Prostate gland (tissue), 2 donors: ENCODE data around the gene BCL2L1. TPM values are rescaled to one million over a fixed set of nuclear protein-coding genes. Genes with fewer than 3 reads are reported as not detected.

Experiments used
- DNase-seq: peaks from one replicate; pipeline ENCODE4 v3.0.0-alpha.2; 2019; ENCODE audit warnings: low spot score
- H3K27ac ChIP-seq, 2 donors: fragments of 200-600 bp; sonication (generic); 2 replicates each; pipeline ENCODE4 v1.5.1; 2017 to 2019
- H3K27me3 ChIP-seq: fragments of 200-600 bp; sonication (generic); replicated peaks from 2 replicates; pipeline ENCODE4 v1.5.1; 2019; ENCODE audit not compliant: insufficient read depth
- H3K36me3 ChIP-seq, 2 donors: fragments of 200-600 bp; sonication (generic); 1 replicate in 1 of 2; 2 replicates in 1 of 2; pipeline versions ENCODE4 v1.5.1 to v1.8.1; 2017 to 2019
- H3K4me1 ChIP-seq: fragments of 200-600 bp; sonication (generic); replicated peaks from 2 replicates; pipeline ENCODE4 v1.5.1; 2019
- H3K4me3 ChIP-seq, 2 donors: fragments of 200-600 bp; sonication (generic); 2 replicates each; pipeline ENCODE4 v1.5.1; 2017 to 2019
- H3K9me3 ChIP-seq: fragments of 200-600 bp; sonication (generic); 2 replicates; pipeline ENCODE4 v1.5.1; 2017
- CTCF ChIP-seq, 4 experiments: fragments of 200-600 bp in 2 of 4; fragments of 450-650 bp in 2 of 4; sonication (generic) in 2 of 4; IDR thresholded peaks; 1 replicate in 3 of 4; 2 replicates in 1 of 4; pipeline ENCODE4 v1.5.1; 2016 to 2019; ENCODE audit warnings: antibody characterized with exemption in 4 of 4, mild to moderate bottlenecking in 2 of 4, moderate library complexity in 2 of 4
- POLR2A ChIP-seq: fragments of 450-650 bp; IDR thresholded peaks from one replicate; pipeline ENCODE4 v1.6.1; 2016; ENCODE audit warnings: antibody characterized with exemption, mild to moderate bottlenecking
- POLR2AphosphoS5 ChIP-seq: sonication (generic); formaldehyde crosslinking; IDR thresholded peaks from one replicate; pipeline ENCODE4 v1.6.1; 2017; ENCODE audit warnings: antibody characterized with exemption
- WGBS: methylation state at CpG from one replicate; pipeline ENCODE4 v1.1.5; 2018; 5-methylcytosine and 5-hydroxymethylcytosine counted together
- intact Hi-C: fragments of 100-400 bp; cut with DNase I; formaldehyde crosslinking; loops from one replicate; pipeline ENCODE4 v1.14.2; 2022
- total RNA-seq, 2 donors: library from RNA; depleted of rRNA; stranded (reverse); fragments of >200 nt; gene quantifications; one replicate each; pipeline ENCODE4 v1.1.0, GENCODE V29; 2016

The BCL2L1 gene
- total RNA-seq, 2 donors from 2014 or later: 127 to 155 TPM

GRCh38 chr20:31666258-31667042, 56.2 kb downstream of the BCL2L1 start:
- H3K27ac ChIP-seq: peak overlapping the region; percentile 78 to 91
- no peak for DNase-seq

GRCh38 chr20:31665753-31666152, 56.9 kb downstream of the BCL2L1 start:
- TF ChIP-seq POLR2AphosphoS5 (no peak), POLR2A (no peak), CTCF (IDR thresholded peaks at IDR 0.05) (no peak)
- peak overlapping the region; percentile 78 to 91 for H3K27ac ChIP-seq
- 96% methylated on average over 10 of the region's 10 CpGs for WGBS
- H3K4me1 ChIP-seq: peaks cover 41% of the 10 kb centered on the region
- H3K4me3 ChIP-seq: no peak overlapping the region
- intact Hi-C loops: no loop called here
- DNase-seq: no peak
- H3K9me3 ChIP-seq: no peaks in the 10 kb centered on the region
- H3K36me3 ChIP-seq: peaks cover 0 to 6% of the 10 kb centered on the region in 2 donors
- no peaks in the 10 kb centered on the region for H3K27me3 ChIP-seq

More at GRCh38 chr20:31666258-31667042, 56.2 kb downstream of the BCL2L1 start:
- Histone ChIP-seq H3K4me1 (peaks cover 47% of the 10 kb centered on the region), H3K27me3 (no peaks in the 10 kb centered on the region), H3K36me3 (peaks cover 0 to 6% of the 10 kb centered on the region in 2 donors), H3K9me3 (no peaks in the 10 kb centered on the region), H3K4me3 (no peak overlapping the region)
- TF ChIP-seq POLR2AphosphoS5 (no peak), CTCF (IDR thresholded peaks at IDR 0.05) (no peak), POLR2A (no peak)
- intact Hi-C loops: no loop called here
- 59% methylated on average over 7 of the region's 7 CpGs for WGBS

- peak overlapping the region; percentile 78 to 91 for H3K27ac ChIP-seq
- H3K4me3 ChIP-seq: no peak overlapping the region
- no peaks in the 10 kb centered on the region for H3K9me3 ChIP-seq
- TF ChIP-seq POLR2AphosphoS5 (peak; percentile 10), POLR2A (no peak), CTCF (IDR thresholded peaks at IDR 0.05) (no peak)
- intact Hi-C loops: no loop called here
- no peaks in the 10 kb centered on the region for H3K27me3 ChIP-seq
- 13% methylated on average over 2 of the region's 2 CpGs for WGBS
- DNase-seq: peak; percentile 37
- peaks cover 32% of the 10 kb centered on the region for H3K4me1 ChIP-seq
- peaks cover 0 to 6% of the 10 kb centered on the region in 2 donors for H3K36me3 ChIP-seq
Observed at GRCh38 chr20:31664696-31665354, 57.8 kb downstream of the BCL2L1 start.

- TF ChIP-seq POLR2AphosphoS5: peak; percentile 87
- no peak for TF ChIP-seq POLR2A
- whole genome bisulfite sequencing: 18% methylated on average over 11 of the region's 11 CpGs
- Histone ChIP-seq H3K36me3 (peaks cover 0 to 6% of the 10 kb centered on the region in 2 donors), H3K4me1 (peaks cover 30% of the 10 kb centered on the region), H3K4me3 (no peak overlapping the region), H3K27me3 (no peaks in the 10 kb centered on the region), H3K9me3 (no peaks in the 10 kb centered on the region), H3K27ac (peak overlapping the region; percentile 78 to 91)
- DNase-seq: peak; percentile 88
- intact Hi-C loops: no loop called here
Observed at GRCh38 chr20:31663838-31664695, 58.6 kb downstream of the BCL2L1 start.

- H3K36me3 ChIP-seq: peaks cover 0 to 6% of the 10 kb centered on the region in 2 donors
- H3K9me3 ChIP-seq: no peaks in the 10 kb centered on the region
- intact Hi-C loops: no loop called here
- no peak overlapping the region for H3K4me3 ChIP-seq
- H3K27ac ChIP-seq: peak overlapping the region; percentile 78 to 91
- no peak for DNase-seq
- H3K4me1 ChIP-seq: peaks cover 30% of the 10 kb centered on the region
- no peaks in the 10 kb centered on the region for H3K27me3 ChIP-seq
- 55% methylated on average over 2 of the region's 2 CpGs for WGBS
- TF ChIP-seq CTCF (IDR thresholded peaks at IDR 0.05): no peak
- TF ChIP-seq POLR2A: no peak
- TF ChIP-seq POLR2AphosphoS5: no peak
Observed at GRCh38 chr20:31663524-31663837, 59.2 kb downstream of the BCL2L1 start.
